Nucleus accumbens (tissue), 56 donors: Measurements from ENCODE around the gene APCDD1.
"Not testable (repeated sequence)": the region's sequence is repeated elsewhere in the genome, so short reads cannot be mapped to it uniquely, and the experiment has no call there.

ENCODE experiments used
- DNase-seq, 56 donors: peaks; one replicate each; lab custom pipeline; 2025; lab: John Stamatoyannopoulos, UW

Gene APCDD1

DNA sequence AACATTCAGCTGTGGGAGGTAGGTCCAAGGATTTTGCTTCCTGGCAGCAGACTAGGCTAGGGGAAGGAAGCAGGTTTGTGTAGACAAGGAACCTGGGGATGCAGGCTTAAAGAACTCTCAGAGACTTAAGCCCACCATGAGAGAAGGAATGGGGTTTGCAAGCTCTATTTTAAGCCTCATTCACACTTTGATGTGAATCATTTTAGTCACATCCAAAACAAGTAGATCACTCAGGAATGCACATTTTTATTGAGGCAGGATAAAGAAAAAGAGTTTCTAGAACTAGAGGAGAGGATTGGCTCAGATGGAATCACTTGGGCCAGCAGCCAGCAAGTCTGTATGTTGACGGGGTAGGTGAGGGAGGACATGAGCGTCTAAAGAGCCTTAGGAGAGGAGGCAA is 68.1 kb downstream of the APCDD1 start:
- DNase-seq: no peak

DNA sequence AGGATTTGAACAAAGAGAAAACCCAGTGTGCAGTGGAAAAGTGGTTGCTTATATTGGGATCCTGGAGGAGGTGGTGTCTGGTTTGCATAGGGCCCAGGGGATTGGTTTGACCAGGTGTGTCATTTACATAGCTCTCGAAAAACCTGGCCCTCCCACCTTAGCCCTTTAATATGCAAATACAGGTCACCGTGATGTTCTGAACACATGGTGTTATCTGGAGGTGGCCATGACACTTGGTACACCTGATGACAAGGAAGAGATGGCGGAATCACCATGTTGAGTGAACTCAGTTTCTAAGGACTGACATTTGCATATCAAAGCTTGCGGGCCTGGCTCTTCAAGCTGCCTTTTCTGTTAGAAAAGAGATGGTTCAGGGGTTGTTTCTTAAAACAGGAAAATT is 69.1 kb downstream of the APCDD1 start:
- DNase-seq: no peak

DNA sequence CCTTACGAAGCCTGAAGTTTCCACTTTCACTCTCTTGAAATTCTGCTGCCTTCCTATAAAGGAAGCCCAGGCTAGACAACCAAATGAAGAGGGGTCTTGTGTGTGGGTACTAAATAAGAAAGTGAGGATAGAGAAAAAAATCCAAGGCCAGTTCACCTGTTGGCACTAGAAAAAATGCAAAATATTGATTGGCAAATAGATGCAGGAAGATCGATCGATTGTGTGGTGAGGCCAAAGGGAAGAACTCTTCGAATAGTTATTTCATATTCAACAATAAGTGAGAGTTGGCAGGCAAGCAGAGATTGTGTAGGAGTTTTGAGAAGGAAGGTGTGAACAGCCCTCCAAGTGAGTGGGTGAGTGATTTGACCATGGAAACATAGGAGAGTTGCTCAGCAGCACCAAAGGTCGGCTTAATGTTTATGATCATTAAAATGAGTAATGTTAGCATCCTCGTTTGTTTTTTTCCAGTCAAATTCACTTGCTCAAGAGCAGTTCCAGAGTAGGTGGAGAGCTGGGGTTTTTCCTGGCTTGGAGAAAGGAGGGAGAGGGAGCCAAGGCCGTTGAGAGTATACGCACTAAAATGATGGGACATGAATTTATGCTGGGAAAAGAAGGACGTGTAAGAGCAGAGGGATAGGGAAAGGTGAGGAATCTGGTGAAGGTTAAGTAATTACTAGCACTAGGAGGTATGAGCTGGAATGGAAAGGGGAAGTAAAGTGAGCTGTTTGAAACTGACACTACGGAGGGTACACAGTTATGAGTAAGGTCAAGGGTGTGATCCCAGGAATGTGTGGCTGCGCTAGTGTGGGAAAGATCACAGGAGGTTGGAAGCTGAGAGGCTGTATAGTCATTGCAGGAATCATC is 70.3 kb downstream of the APCDD1 start:
- DNase-seq: no peak

DNA sequence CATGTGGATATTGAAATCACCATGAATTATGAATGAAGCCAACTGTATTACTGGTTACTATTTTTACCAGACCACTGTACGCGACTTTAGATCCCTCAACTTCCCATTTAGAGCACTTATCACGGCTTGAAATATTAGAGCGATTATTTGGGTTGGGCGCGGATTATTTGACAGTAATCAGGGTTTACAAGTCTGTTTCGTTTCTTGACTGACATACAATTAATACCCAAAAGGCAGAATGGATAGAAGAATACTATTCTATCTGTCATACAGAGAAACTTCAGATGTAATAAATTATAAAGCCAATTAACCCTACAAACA is 70.9 kb downstream of the APCDD1 start:
- DNase-seq: no peak

DNA sequence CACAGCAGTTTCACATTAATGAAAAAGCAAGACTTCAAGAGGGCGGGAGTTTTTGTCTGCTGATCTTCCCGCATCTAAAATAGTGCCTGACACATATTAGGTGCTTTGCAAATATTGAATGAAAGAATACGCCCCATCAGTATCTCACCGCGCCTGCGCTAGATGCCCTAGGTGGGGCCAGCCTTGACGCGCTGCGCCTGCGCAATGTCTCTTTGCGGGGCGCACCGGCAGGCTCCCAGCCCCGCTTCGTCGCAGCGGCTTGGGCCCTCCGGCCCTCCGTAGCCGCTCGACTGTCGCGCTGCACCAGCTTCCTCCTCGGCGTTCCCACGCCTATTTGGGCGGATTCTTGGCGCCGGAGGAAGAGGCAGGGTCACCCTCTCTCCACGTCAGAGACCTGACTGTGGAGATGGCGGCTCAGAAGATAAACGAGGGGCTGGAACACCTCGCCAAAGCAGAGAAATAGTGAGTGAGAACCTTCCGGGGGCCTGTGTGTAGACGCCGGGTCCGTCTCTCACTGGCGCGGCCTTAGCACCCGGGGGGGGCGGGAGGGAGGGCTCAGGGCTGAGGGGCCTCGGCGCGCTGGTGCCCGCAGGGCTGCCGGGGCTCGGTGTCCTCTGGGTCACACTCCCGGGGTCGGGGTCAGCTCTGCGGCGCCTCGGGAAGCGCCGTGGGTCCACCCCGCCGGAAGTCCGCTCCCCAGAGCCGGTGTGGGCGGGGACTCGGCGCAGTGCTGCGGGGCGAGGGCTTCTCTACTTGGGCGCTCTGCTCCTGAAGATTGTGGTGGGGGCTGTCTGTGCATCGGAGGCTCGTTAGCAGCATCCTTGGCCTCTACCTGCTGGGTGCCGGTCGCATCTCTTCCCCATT is 71.5 kb downstream of the APCDD1 start, which contains the start of gene NAPG:
Gene NAPG, plus strand, starts transcription at position 331 of the 864 bp plus-strand sequence. Its CDS starts 76 bp downstream, at position 407.
- DNase-seq: peak; percentile 37 to 94 (median 86)

DNA sequence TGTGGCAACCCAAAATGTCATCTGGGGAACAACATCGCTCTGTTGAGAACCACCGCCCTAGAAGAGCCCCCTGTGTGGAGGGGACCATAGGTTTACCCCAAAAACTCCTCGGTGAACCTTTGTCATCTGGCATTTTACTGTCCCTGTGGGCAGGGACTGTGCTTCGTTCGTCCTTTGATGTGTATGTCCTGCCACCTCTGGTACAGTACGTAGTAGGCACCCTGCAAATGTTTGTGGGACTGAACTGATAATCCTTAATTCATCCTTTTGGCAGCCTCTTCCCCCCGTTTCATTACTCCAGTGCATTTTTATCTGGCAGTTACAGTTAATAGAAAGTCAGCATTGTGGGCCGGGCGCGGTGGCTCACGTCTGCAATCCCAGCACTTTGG is 72.1 kb downstream of the APCDD1 start:
- no peak for DNase-seq

DNA sequence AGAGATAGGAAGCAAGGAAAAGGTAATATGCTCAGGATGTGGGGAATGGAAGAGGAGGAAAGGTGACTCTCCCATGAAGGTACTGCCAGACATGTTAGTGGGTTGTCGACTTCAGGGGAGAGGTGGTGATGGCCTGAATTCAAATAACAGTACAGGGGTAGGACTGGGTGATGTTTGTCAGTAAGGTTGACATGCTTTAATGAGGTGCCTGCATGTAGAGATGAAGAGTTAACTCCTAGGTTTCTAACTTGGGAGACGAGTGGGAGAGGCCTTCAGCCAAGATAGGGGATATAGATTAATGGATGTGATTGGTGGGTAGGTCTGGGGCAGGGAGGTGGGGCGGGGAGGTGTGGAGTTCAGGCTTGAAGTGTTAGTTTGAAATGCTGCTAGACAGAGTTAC is 74.0 kb downstream of the APCDD1 start:
- no peak for DNase-seq

DNA sequence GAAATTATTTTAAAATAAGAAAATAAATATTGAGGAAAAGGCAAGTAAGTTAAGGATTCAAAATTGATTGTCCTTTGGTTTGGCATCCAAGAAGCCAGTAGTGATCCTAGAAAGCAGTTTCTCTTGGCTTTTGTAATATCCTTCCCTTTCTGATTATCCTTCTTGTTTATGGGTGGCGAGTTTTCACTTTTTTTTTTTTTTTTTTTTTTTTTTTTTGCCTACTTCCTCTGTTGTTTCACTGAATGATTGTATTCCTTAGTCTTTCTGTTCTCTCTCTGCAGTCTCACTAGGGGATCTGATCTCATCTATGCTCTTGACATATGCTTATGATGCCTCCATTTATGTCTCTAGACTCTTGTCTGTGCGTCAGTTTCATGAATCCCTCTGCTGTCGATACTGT is 75.6 kb downstream of the APCDD1 start:
- DNase-seq: no peak

DNA sequence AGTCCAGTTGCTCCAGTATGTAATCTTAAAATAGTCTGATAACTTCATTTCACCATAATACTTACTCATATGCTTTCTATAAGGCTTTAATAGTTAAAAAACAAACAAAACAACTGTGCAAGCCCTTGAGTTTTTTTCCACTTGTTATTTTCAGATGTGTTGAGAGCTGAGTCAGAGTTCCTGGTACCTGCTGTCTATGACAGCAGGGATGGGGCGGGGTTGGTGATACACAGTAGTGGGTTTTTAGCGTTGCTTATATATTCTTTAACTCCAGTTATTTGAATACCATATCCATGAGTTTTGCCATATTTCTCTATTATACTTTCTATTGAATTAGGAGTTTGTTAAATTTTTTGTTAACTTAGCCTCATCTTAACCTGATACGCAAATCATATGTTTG is 76.4 kb downstream of the APCDD1 start:
- DNase-seq: no peak

DNA sequence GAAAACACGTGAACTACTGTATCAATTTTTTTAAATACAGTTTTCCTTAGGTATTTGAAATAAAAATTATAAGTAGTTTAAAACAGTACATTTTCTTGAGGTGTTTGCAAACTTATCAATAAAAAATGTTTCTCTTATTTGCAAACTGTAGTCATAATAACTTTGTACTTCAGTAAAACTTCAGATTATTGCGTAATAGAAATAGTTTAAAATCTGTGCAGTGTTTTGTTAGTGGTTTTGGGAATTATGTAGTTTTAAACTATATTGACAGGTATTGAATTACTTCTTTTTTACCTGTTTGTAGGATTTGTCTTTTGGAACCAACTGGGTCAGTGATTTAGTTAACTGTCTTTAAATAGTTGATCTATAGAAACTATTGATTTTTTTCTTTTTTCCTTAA is 78.7 kb downstream of the APCDD1 start:
- no peak for DNase-seq

DNA sequence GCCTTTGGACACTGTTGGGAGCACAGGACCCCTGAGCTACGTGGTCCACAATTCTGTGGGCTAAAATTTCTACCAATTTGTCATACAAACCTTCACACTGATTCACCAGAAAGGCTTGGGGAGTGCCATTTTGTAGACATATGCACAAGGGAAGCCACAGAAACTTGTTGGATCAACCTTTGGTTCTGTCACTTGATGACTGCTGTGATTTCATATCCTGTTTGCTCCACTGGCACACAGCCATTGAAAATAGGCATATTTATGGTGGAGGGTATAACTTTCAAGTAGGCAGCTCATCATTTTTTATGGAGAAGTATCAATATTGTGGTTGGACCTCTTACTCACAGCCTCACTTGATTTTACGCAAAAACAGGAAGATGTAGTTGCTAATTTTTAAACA is 81.8 kb downstream of the APCDD1 start:
- no peak for DNase-seq

DNA sequence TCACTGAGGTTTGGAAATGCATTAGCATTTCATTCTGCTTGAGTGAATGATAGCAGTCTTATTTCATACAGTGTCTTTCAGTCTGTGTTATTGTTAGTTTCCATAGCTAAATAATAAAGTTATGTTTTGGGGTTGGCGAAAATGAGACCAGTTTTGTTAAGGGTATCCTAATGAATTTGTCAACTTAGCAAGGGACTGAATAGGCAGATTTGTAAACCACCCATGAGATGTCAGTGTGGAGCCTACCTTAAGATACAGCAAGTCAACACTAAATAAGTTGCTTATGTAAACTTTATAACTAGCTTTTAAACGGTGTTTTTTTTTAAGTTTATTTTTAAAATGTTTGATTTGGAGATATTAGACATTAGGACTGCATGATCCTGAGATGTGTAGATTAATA is 83.3 kb downstream of the APCDD1 start:
- DNase-seq: no peak

DNA sequence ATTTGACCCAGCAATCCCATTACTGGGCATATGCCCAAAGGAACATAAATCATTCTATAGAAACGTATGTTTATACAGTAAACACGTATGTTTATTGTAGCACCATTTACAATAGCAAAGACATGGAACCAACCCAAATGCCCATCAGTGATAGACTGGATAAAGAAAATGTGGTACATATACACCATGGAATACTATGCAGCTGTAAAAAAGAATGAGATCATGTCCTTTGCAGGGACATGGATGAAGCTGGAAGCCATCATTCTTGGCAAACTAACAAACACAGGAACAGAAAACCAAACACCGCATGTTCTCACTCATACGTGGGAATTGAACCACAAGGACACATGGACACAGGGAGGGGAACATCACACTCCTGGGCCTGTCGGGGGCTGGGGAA is 84.7 kb downstream of the APCDD1 start:
- not testable (repeated sequence) for DNase-seq
